ENCODE data around the gene SPATA31A3. TPM values are rescaled to one million over a fixed set of nuclear protein-coding genes. Genes with fewer than 3 reads are reported as not detected.
"Not testable (repeated sequence)": the region's sequence is repeated elsewhere in the genome, so short reads cannot be mapped to it uniquely, and the experiment has no call there.

SPATA31A3 gene
- total RNA-seq = not detected
- polyA plus RNA-seq = not detected
- 0 reads per million in 6 experiments for total RNA-seq

DNA sequence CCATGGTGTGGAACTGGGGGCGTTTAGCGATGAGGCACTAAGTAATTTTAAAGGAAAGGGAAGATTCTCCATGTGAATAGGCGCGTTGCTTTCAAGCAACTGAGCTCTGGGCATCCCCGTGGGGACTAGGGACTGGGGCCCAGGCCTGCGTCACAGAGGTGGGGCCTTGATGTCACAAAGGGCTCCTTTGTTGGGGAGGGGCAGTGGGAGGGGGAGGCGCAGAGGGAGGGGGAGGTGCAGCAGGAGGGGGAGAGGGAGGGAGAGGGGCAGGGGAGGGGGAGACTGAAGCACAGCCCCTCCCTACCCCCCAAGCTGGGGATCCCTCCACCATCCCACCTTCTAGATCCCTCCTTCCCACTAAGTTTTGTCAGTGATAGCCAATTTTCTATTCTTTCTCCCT lies at the start of gene SPATA31A3:
TSS of gene SPATA31A3 (minus strand) at position 101 of the 400 bp plus-strand sequence. CDS start at position 72, 29 bp downstream.
- DNase-seq, POLR2A ChIA-PET, ATAC-seq: not testable (repeated sequence)

DNA sequence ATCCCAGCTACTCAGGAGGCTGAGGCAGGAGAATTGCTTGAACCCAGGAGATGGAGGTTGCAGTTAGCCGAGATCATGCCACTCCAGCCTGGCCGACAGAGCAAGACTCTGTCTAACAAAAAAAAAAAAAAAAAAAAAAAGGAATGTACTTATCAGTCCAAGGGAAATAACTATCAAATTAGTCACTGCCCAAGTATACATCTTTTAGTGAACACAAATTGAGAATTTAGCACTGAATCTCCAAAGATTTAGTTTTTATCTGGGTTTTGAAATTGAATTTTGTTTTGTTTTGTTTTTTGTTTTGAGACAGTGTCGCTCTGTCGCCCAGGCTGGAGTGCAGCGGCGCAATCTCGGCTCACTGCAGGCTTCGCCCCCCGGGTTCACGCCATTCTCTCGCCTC lies 39.8 kb downstream of the SPATA31A3 start:
- POLR2A ChIA-PET, H3K27me3 Mint-ChIP-seq, H3K27ac Mint-ChIP-seq, DNase-seq, H3K36me3 Mint-ChIP-seq, ATAC-seq, H3K4me1 Mint-ChIP-seq, H3K4me3 Mint-ChIP-seq, H3K9me3 Mint-ChIP-seq: not testable (repeated sequence)

More for the DNA sequence above, at the start of gene SPATA31A3:
- H3K4me1 Mint-ChIP-seq, H3K4me3 Mint-ChIP-seq, H3K36me3 Mint-ChIP-seq, H3K27ac Mint-ChIP-seq, H3K9me3 Mint-ChIP-seq, H3K27me3 Mint-ChIP-seq: not testable (repeated sequence)

DNA sequence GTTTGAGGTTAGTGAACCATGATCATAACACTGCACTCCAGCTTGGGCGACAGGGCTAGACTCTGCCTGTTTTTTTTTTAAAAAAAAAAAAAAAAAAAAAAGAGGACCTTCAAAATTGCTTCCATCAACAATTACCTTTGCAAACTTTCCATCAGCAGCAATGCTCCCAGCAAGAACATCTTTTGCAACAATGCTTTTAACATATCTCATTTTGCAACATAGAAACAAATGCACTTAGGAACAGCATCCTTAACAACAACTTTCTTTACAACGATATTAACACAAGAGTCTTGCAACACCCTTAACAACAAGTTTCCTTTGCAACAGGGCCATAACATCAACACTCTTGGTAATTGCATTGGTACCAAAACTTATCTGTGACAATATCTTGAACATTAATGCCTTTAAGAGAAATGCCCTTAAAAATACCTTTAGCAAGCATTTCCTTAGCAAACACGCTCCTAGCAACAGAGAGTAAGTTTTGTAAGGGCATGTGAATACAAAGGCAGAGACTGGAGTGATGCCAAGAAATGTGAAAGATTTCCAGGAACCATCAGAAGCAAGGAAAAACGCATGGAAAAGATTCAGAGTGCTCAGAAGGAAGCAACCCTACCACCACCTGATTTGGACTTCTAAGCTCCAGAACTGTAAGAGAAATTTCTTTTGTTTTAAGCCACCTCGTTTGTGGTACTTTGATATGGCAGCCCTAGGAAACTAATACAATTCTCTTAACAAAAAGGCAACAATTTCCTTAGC lies 49.8 kb downstream of the SPATA31A3 start:
- H3K27ac Mint-ChIP-seq, H3K9me3 Mint-ChIP-seq, H3K27me3 Mint-ChIP-seq, POLR2A ChIA-PET, DNase-seq, H3K36me3 Mint-ChIP-seq, ATAC-seq, H3K4me1 Mint-ChIP-seq, H3K4me3 Mint-ChIP-seq: not testable (repeated sequence)

DNA sequence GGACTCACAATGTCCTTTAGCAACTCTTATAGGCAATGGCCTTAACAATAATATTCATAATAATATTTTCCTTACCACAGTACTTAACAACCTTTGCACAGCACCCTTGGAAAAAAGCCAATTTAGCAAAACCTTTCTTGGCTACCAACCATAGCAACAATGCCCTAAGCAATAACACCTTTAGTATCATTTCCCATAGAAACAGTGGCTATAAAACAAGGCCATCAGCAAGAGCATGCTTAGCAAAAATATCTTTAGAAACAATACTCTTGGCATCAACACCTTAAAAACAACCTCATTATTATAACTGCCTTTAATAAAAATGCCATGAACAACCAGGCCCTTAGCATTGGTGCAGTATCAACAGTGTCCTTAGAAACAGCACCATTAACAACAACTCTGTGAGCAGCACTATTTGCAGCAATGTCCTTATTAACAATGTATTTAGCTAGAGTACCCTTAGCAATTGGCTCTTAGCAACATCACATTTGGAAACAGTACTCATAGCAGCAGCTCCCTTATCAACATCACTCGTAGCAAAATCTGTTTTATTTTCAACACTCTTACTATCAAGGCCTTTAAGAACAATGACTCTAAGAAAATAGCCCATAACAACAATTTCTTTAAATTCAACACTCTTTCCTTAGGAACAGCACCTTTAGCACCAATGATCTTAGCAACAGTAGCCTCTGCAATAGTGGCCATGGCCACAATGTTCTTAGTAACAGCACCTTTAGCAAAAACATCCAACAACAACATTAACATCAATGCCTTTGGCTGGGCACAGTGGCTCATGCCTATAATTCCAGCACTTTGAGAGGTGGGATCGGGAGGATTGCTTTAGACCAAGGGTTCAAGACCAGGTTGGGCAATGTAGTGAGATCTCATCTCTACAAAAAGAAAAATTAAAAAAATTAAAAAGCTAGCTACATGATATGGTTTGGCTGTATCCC lies 52.2 kb downstream of the SPATA31A3 start:
- DNase-seq, H3K9me3 Mint-ChIP-seq, H3K36me3 Mint-ChIP-seq, POLR2A ChIA-PET, H3K27me3 Mint-ChIP-seq, H3K27ac Mint-ChIP-seq, H3K4me1 Mint-ChIP-seq, H3K4me3 Mint-ChIP-seq, ATAC-seq: not testable (repeated sequence)

DNA sequence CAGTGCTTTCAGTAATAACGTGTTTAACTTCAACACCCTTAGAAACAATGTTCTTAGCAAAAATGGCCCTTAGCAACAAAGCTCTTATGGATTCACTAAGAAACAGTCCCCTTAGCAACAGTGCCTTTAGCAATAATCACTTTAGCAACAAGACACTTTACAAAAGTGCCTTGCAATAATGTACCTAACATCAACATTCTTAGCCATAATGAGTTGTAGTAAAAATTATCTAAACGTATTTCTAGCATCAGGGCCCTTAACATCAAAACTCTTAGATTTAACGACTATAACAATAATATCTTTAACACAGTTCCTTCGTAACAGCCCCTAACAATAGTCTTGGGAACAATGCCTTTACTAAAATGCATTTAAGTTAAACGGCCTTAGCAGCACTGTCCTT lies 54.0 kb downstream of the SPATA31A3 start:
- POLR2A ChIA-PET, H3K27ac Mint-ChIP-seq, H3K4me3 Mint-ChIP-seq, H3K36me3 Mint-ChIP-seq, ATAC-seq, H3K9me3 Mint-ChIP-seq, H3K27me3 Mint-ChIP-seq, H3K4me1 Mint-ChIP-seq, DNase-seq: not testable (repeated sequence)

DNA sequence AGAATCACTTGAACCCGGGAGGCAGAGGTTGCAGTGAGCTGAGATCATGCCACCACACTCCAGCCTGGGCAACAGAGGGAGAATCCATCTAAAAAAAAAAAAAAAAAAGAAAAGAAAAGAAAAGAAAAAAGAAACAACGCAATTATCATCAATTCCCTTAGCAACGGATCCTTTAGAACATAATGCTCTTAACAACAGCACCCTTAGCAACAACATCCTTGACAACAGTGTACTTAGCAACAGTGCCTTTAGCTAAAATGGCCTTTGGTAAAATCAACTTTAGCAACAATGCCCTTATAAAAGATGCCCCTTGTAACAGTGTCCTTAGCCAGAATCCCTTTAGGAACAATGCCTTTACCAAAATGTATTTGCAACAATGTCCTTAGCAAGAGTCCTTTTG lies 54.7 kb downstream of the SPATA31A3 start:
- H3K36me3 Mint-ChIP-seq, H3K27ac Mint-ChIP-seq, H3K4me3 Mint-ChIP-seq, H3K27me3 Mint-ChIP-seq, DNase-seq, H3K4me1 Mint-ChIP-seq, ATAC-seq, H3K9me3 Mint-ChIP-seq, POLR2A ChIA-PET: not testable (repeated sequence)

Other genes with a start within 250 kb of the SPATA31A3 start
- gene ZNF658, start 91.8 kb downstream of the SPATA31A3 start, total RNA-seq = 1 to 10 TPM; 8.6 to 9.0 TPM
- 1 to 10 TPM; 2.8 to 3.9 (median 3.3) TPM for gene ZNF658, start 91.8 kb downstream of the SPATA31A3 start, polyA plus RNA-seq